ENCODE measurements around the gene LINC00237. TPM values are rescaled to one million over a fixed set of nuclear protein-coding genes. Genes with fewer than 3 reads are reported as not detected.

LINC00237 gene
- total and polyA plus RNA-seq, 9 donors = 0.72 TPM; not detected in 8

DNA sequence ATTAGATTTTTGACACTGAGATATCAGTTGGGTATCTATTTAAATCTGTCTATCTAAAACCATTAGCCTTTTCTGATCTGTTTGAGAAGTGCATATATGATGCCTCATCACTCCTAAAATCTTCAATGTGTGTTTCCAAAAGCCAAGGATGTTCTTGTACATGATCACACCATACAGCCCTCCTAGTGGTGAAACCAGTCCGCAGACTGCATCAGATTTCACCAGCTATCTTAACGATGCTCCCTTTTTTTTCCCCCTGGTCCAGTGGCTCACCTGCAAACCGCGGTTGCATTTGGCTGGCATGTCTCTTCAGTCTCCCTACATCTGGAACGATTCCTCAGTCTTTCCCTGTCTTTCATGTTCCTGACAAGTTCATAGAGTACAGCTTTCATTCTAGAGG, 23.7 kb upstream of the LINC00237 start:
- intact Hi-C loops (cut with DNase I) = no loop called here
- Histone ChIP-seq H3K27ac (no peak overlapping the region), H3K36me3 (no peaks in the 10 kb centered on the region), H3K9me3 (no peaks in the 10 kb centered on the region), H3K27me3 (no peaks in the 10 kb centered on the region), H3K4me3 (no peak overlapping the region), H3K4me1 (ENCODE audit: insufficient read depth) (no peaks in the 10 kb centered on the region)
- no peak for DNase-seq
- 82 to 87% (median 85%) methylated on average over 5 of the region's 5 CpGs for WGBS, 3 donors
- TF ChIP-seq EP300 (IDR thresholded peaks at IDR 0.05) (no peak), POLR2A (IDR thresholded peaks at IDR 0.05) (no peak)
- TF ChIP-seq, protein P1, sequence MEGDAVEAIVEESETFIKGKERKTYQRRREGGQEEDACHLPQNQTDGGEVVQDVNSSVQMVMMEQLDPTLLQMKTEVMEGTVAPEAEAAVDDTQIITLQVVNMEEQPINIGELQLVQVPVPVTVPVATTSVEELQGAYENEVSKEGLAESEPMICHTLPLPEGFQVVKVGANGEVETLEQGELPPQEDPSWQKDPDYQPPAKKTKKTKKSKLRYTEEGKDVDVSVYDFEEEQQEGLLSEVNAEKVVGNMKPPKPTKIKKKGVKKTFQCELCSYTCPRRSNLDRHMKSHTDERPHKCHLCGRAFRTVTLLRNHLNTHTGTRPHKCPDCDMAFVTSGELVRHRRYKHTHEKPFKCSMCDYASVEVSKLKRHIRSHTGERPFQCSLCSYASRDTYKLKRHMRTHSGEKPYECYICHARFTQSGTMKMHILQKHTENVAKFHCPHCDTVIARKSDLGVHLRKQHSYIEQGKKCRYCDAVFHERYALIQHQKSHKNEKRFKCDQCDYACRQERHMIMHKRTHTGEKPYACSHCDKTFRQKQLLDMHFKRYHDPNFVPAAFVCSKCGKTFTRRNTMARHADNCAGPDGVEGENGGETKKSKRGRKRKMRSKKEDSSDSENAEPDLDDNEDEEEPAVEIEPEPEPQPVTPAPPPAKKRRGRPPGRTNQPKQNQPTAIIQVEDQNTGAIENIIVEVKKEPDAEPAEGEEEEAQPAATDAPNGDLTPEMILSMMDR (IDR thresholded peaks at IDR 0.05) = no peak

DNA sequence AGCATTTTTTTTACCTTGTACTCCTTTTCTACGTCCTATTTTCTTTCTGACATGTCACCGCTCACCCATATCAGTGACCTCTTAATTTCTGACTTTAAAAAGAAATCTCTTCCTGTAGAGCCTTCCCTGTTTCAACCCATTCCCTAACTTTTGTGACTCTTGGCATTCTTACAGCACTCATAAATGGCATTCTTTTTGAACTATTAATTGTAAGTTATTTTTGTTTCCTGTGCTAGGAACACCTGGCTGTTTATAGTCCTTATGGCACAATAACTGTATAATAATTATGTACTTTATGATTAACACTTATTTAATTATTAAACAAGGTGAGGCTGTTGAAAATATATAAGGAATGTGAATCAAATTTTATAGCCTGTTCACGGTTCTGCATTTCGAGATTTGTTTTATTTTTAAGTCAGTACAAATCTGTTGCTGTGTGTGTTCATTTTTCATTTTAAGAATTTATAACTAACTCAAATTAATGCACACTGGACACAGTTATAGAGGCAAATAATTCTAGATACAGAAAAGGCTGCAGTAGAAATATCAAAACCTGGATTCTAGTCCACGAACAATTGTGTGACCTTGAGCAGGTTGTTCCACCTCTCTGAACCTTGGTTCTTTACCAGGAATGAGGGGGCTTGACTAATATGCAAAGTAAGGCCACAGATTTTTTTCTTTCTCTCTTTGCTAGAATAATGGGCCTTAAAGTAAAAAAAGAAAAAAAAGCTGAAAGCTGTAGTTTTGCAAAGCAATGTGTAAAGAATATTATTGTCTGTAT, 21.2 kb upstream of the LINC00237 start:
- Histone ChIP-seq H3K36me3 (no peaks in the 10 kb centered on the region), H3K4me3 (no peak overlapping the region), H3K27ac (no peak overlapping the region), H3K27me3 (no peaks in the 10 kb centered on the region), H3K4me1 (ENCODE audit: insufficient read depth) (no peaks in the 10 kb centered on the region), H3K9me3 (no peaks in the 10 kb centered on the region)
- no peak for DNase-seq
- intact Hi-C loops (cut with DNase I) = no loop called here
- WGBS, 3 donors = 45 to 63% (median 48%) methylated on average over 5 of the region's 5 CpGs
- no peak for TF ChIP-seq EP300 (IDR thresholded peaks at IDR 0.05)
- TF ChIP-seq POLR2A (IDR thresholded peaks at IDR 0.05) = no peak
- TF ChIP-seq, protein P1 (IDR thresholded peaks at IDR 0.05) = no peak

DNA sequence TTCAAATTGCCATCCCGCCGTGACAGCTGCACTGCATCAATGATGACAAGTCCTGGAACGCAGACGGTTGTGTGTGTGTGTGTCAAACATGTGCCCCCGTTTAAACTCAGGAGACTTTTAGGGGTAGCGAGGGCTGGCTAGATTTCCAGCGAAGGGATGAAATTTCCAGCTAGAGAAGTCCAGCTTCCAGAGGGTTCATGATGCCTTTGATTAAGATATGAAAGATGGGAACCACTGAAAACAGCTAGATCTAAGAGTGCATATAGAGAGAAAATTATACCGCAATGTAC, 20.4 kb upstream of the LINC00237 start:
- no peak for DNase-seq
- H3K27me3 ChIP-seq = no peaks in the 10 kb centered on the region
- no peaks in the 10 kb centered on the region for H3K9me3 ChIP-seq
- H3K4me3 ChIP-seq = peak overlapping the region; percentile 97
- WGBS, 3 donors = 2 to 3% (median 3%) methylated on average over 8 of the region's 8 CpGs
- peak overlapping the region; percentile 9 to 70 for H3K27ac ChIP-seq
- no peaks in the 10 kb centered on the region for H3K4me1 ChIP-seq (ENCODE audit: insufficient read depth)
- no peaks in the 10 kb centered on the region for H3K36me3 ChIP-seq
- TF ChIP-seq POLR2A (IDR thresholded peaks at IDR 0.05) = no peak
- TF ChIP-seq EP300 (IDR thresholded peaks at IDR 0.05) = no peak
- TF ChIP-seq, protein P1 (IDR thresholded peaks at IDR 0.05) = no peak
- intact Hi-C loops (cut with DNase I) = no loop called here

DNA sequence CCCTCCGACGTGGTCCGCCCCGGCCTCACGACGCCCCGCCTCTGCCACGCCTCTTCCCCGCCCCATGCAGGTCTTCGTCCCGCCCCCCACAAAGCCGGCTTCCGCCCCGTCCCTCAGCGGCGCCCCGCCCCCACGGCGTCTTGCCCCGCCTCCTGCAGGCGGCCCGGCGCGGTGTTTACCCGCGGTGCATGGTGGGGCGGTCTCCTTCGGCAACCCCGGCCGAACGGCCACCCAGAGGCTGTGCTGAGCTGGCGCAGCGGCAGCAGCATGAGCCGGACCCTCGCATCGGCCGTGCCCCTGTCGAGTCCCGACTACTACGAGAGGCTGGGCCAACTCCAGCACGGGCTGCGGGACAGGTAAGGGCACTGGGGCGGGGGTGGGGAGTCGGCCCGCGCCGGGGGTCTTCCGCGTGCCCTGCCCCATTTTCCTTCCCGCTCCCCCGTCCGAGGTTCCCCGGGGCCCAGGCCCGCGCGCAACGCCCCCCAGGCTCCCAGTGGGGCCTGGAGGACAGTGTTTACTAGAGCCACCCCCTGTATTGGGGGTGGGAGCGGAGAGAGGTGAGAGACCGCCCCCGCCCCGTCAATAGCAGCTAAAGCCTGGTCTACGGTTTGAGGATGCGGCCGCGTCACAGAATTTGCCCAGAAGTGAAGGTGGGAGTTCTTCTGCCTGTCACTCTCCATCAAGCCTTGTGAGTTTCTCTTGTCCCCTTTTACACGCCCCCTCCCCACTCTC, 19.9 kb upstream of the LINC00237 start, which contains the start of gene KIZ:
TSS of gene KIZ (plus strand) at position 234 of the 732 bp plus-strand sequence. CDS start at position 268, 34 bp downstream.
- Histone ChIP-seq H3K4me3 (peak within 1 kb of the TSS; percentile 97), H3K9me3 (no peaks in the 10 kb centered on the region), H3K36me3 (no peaks in the 10 kb centered on the region), H3K27me3 (no peaks in the 10 kb centered on the region), H3K27ac (peak within 1 kb of the TSS; percentile 9 to 70), H3K4me1 (ENCODE audit: insufficient read depth) (no peaks in the 10 kb centered on the region)
- DNase-seq = peak; percentile 97 to 99 (median 98)
- intact Hi-C loops (cut with DNase I) = no loop called here
- TF ChIP-seq, protein P1 (IDR thresholded peaks at IDR 0.05) = peak; percentile 41 to 72 (median 68)
- TF ChIP-seq POLR2A (IDR thresholded peaks at IDR 0.05) = peak; percentile 73
- TF ChIP-seq EP300 (IDR thresholded peaks at IDR 0.05) = no peak
- 0 to 1% (median 1%) methylated on average over 28 to 66 of the region's 66 CpGs for WGBS, 3 donors

Data from ovary (tissue), 9 donors.